Muscle layer of colon (tissue), 2 donors: ENCODE data around the gene MEST.

Experiments
- H3K27ac ChIP-seq: one replicate; pipeline ENCODE4 v1.7.0; 2013; ENCODE audit warnings: low read depth, mild to moderate bottlenecking, low read length, moderate library complexity
- H3K27me3 ChIP-seq, 2 donors: one replicate each; pipeline ENCODE4 v1.7.0; 2013; ENCODE audit warnings: low read length in 2 of 2, mild to moderate bottlenecking in 2 of 2; ENCODE audit not compliant: insufficient read depth in 2 of 2, control insufficient read depth in 1 of 2
- H3K36me3 ChIP-seq: one replicate; pipeline ENCODE4 v1.7.0; 2013; ENCODE audit warnings: mild to moderate bottlenecking, low read length; ENCODE audit not compliant: insufficient read depth
- H3K4me1 ChIP-seq: one replicate; pipeline ENCODE4 v1.7.0; 2013; ENCODE audit warnings: mild to moderate bottlenecking, low read length; ENCODE audit not compliant: insufficient read depth
- H3K4me3 ChIP-seq, 2 donors: one replicate each; pipeline ENCODE4 v1.7.0; 2013; ENCODE audit warnings: low read length in 2 of 2, low read depth in 1 of 2, mild to moderate bottlenecking in 1 of 2, moderate library complexity in 1 of 2
- H3K9ac ChIP-seq: one replicate; pipeline ENCODE4 v1.7.0; 2013; ENCODE audit warnings: low read length
- H3K9me3 ChIP-seq: one replicate; pipeline ENCODE4 v1.7.0; 2013; ENCODE audit warnings: mild to moderate bottlenecking, low read length
- donor health status: abdominal sarcoma.
- donor health status: Adenocarcinoma of cecum.

The MEST gene

DNA sequence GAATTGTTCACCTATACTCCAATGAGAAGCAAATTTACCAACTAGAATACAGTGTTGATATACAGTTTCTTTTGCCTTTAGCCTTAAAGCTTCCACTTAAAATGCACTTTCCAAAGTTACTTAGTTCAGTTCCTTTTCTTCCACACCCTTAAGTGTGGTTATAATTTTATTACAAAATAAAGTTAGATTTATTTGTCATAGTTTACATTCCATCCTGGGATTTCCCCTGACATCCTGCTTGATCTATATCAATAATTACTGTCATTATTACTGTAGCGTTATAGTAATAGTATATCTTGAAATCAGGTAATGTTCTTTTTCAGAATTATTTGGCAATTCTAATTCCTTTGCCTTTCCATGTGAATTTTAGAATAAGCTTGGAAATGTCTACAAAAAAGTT, 23.3 kb upstream of the MEST start:
- Histone ChIP-seq H3K27me3 (no peaks in the 10 kb centered on the region), H3K9ac (no peak overlapping the region), H3K27ac (no peak overlapping the region), H3K4me3 (no peak overlapping the region), H3K4me1 (no peaks in the 10 kb centered on the region), H3K9me3 (no peaks in the 10 kb centered on the region), H3K36me3 (no peaks in the 10 kb centered on the region)

- no peaks in the 10 kb centered on the region for H3K36me3 ChIP-seq
- H3K9ac ChIP-seq: no peak overlapping the region
- H3K9me3 ChIP-seq: no peaks in the 10 kb centered on the region
- H3K27ac ChIP-seq: no peak overlapping the region
- H3K4me1 ChIP-seq: no peaks in the 10 kb centered on the region
- no peak overlapping the region for H3K4me3 ChIP-seq
- H3K27me3 ChIP-seq: no peaks in the 10 kb centered on the region
Measured at GRCh38 chr7:130471974-130472373, 19.9 kb upstream of the MEST start.

GRCh38 chr7:130473289-130473688, 18.6 kb upstream of the MEST start:
- Histone ChIP-seq H3K9ac (no peak overlapping the region), H3K27ac (no peak overlapping the region), H3K4me1 (no peaks in the 10 kb centered on the region), H3K4me3 (no peak overlapping the region), H3K9me3 (no peaks in the 10 kb centered on the region), H3K36me3 (no peaks in the 10 kb centered on the region), H3K27me3 (no peaks in the 10 kb centered on the region)

- Histone ChIP-seq H3K4me3 (no peak overlapping the region), H3K9ac (no peak overlapping the region), H3K9me3 (no peaks in the 10 kb centered on the region), H3K4me1 (no peaks in the 10 kb centered on the region), H3K36me3 (no peaks in the 10 kb centered on the region), H3K27ac (no peak overlapping the region), H3K27me3 (no peaks in the 10 kb centered on the region)
Measured at GRCh38 chr7:130473876-130474275, 18.0 kb upstream of the MEST start.

DNA sequence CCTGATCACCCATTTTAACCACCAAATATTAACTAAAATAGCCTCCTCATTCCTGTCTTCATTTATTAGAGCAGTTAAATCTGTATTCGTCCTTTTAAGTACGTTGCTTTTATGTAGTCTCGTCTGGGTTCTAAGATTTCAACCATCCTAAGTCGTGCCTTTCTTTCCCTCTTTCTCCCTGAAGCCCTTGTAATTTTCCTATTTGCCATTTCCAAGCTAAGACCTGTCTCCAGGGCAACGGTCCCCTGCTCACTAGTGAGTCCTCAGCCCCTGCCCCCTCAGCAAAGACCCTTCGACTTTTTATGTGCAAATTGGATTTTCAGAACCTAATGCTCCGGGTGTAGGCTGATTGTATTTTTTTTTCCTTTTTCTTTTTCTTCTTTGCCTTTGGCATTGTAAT, 16.1 kb upstream of the MEST start:
- H3K27me3 ChIP-seq: no peaks in the 10 kb centered on the region
- no peaks in the 10 kb centered on the region for H3K9me3 ChIP-seq
- no peaks in the 10 kb centered on the region for H3K4me1 ChIP-seq
- H3K4me3 ChIP-seq: no peak overlapping the region
- no peak overlapping the region for H3K27ac ChIP-seq
- H3K36me3 ChIP-seq: no peaks in the 10 kb centered on the region
- no peak overlapping the region for H3K9ac ChIP-seq

GRCh38 chr7:130476297-130477150, 15.4 kb upstream of the MEST start:
- Histone ChIP-seq H3K4me3 (no peak overlapping the region), H3K36me3 (no peaks in the 10 kb centered on the region), H3K9me3 (no peaks in the 10 kb centered on the region), H3K27me3 (no peaks in the 10 kb centered on the region), H3K4me1 (peaks cover under 1% of the 10 kb centered on the region), H3K27ac (no peak overlapping the region), H3K9ac (no peak overlapping the region)

DNA sequence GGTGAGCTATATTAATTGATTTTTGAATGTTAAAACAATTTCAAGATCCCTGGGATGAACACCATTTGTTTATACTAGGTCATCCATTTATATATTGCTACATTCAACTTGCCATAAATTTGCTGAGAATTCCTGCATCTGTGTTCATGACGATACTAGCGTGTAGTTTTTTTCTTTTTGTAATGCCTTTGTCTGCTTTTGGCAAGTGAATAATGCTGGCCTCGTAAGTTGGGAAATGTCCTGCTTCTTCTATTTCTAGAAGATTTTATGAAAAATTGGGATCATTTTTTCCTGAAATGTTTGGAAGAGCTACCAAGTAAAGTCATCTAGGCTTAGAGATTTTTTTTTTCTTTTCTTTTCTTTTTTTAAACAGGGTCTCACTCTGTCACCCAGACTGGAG, 12.9 kb upstream of the MEST start:
- H3K4me1 ChIP-seq: peaks cover 9% of the 10 kb centered on the region
- no peaks in the 10 kb centered on the region for H3K27me3 ChIP-seq
- H3K9me3 ChIP-seq: no peaks in the 10 kb centered on the region
- no peak overlapping the region for H3K4me3 ChIP-seq
- H3K9ac ChIP-seq: no peak overlapping the region
- no peak overlapping the region for H3K27ac ChIP-seq
- H3K36me3 ChIP-seq: no peaks in the 10 kb centered on the region

- Histone ChIP-seq H3K27me3 (no peaks in the 10 kb centered on the region), H3K9me3 (no peaks in the 10 kb centered on the region), H3K4me1 (peaks cover 9% of the 10 kb centered on the region), H3K4me3 (no peak overlapping the region), H3K36me3 (no peaks in the 10 kb centered on the region), H3K9ac (no peak overlapping the region), H3K27ac (no peak overlapping the region)
Measured at GRCh38 chr7:130479716-130480400, 12.0 kb upstream of the MEST start.

DNA sequence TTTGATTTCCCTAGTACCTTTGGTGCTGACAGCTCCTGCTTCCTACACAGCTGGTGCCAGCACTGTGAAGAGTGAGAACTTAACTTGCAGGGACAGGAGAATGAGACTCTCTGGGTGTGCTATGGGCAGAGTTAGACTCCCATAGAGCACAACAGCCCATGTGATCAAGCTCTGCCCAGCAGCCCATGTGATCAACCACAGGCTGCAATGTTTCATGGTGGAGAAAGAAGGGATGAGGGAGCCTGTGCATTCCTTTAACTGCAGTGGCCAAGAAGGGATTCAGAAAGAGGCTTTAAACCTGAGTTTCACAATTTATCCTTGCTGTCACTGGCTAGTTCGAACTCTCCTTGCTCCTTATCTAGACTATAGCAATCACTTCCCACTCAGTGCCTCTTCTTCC, 10.0 kb upstream of the MEST start:
- H3K9me3 ChIP-seq: no peaks in the 10 kb centered on the region
- H3K4me3 ChIP-seq: no peak overlapping the region
- H3K4me1 ChIP-seq: peaks cover 9% of the 10 kb centered on the region
- H3K36me3 ChIP-seq: no peaks in the 10 kb centered on the region
- no peaks in the 10 kb centered on the region for H3K27me3 ChIP-seq
- no peak overlapping the region for H3K9ac ChIP-seq
- H3K27ac ChIP-seq: no peak overlapping the region

DNA sequence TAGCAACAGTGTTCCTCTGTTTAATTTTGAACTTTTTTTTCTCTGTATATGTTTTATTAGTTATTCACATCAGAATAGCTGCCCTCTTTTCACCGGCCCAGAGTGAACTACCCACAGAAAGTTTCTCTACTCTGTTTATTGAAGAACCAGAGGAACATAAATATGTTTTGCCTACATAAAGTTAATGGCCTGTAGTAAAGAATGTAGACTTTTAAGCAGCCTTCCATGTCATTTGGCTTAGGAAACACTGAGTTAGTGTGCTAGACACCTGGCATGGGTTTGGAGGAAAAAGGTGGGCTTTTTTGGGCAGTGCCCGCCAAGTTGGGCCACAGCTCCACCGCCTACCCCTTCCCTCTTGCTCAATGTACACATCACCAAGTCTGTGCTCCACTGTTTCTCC, 8.9 kb upstream of the MEST start:
- Histone ChIP-seq H3K36me3 (no peaks in the 10 kb centered on the region), H3K27ac (no peak overlapping the region), H3K9me3 (no peaks in the 10 kb centered on the region), H3K4me3 (no peak overlapping the region), H3K9ac (no peak overlapping the region), H3K4me1 (peaks cover 9% of the 10 kb centered on the region), H3K27me3 (no peaks in the 10 kb centered on the region)

DNA sequence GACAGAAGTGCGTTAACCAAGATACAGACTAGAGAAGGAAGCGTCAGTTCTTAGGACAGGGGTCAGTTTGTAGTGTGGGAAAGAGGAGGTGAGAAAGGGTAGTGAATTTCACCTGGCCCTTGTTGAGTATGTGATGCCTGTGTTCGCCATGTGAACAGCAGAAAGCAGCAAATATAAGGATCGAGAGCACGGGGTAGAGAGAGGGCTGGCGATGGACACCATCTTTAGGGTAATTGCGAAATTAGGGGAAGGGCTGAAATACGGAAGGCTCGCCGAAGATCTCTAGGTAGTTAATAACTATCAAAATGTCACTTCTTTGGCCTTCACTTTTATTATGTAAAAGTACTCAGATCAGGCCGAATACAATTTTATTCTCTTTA, 6.2 kb upstream of the MEST start:
- Histone ChIP-seq H3K9me3 (no peaks in the 10 kb centered on the region), H3K9ac (no peak overlapping the region), H3K36me3 (no peaks in the 10 kb centered on the region), H3K27ac (no peak overlapping the region), H3K27me3 (peaks cover 4 to 9% of the 10 kb centered on the region in 2 donors), H3K4me3 (no peak overlapping the region), H3K4me1 (peaks cover 28% of the 10 kb centered on the region)
